GM21390 (cell line): ENCODE results near the gene PLEKHM3.

Source experiments
- ATAC-seq: cut with Tn5 transposase; IDR thresholded peaks from one replicate; pipeline ENCODE4 v1.9.1; 2021; ENCODE audit not compliant: unreplicated experiment

The PLEKHM3 gene

DNA sequence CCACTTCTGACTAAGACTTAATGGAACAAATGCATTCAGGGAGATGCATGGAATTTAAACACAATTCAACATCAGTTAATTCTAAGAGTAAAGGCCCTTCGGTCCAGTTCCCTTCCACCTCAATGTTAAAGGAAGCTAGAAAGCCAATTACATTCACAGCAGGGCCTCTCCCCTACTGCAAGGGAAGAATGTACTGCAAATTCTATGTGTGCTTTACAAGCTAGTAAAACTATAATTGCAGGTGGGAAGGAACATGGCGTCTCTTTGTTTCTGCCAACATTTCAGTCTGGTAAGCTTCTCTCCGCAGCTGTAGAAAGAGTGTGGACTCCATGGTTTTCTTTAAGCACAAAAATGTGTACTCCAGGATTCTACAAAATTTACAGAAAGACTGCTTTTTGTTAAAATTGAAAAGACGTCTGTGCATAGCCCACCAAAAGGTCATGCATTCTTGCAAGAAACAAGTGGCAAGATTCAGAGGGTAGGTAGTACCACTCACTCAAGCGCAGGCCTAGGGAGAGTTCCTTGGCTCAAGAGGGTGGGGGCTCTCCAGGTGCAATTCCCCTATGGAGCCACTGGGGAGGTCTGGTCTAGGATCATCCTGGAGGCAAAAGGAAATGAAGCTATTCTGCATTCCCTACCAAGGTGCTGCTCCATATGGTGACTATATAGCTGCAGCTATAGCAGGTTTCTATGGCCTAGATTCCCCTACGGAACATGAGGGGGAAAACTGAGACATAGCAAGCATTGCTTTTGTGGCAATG lies 128.6 kb downstream of the PLEKHM3 start:
- no peak for ATAC-seq

GRCh38 chr2:207895274-207895860 lies 130.0 kb downstream of the PLEKHM3 start:
- ATAC-seq = no peak

- ATAC-seq = no peak
These were observed 132.5 kb downstream of the PLEKHM3 start for GRCh38 chr2:207892716-207893402.

GRCh38 chr2:207891086-207891844 lies 134.1 kb downstream of the PLEKHM3 start:
- ATAC-seq = no peak

GRCh38 chr2:207887500-207887899 lies 137.8 kb downstream of the PLEKHM3 start:
- no peak for ATAC-seq

DNA sequence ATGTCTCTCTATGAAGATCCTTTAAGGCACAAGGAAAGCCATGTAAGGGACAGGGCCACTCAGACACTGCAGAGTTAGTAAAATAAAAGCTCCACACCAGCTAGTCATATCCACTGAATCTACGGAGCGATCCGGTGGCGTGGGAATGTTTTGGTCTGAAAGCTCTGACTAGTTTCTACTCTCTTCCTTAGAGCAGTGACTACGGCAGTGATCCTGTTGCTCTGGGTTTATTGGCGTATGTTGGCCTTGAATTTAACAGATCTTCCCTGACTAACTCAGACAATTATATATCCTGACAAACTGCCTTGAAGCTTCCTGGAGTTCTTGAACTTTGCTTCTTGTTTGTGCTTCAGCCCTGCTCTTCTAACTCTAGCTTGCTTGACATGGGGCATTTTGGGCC lies 140.3 kb downstream of the PLEKHM3 start:
- ATAC-seq = no peak

DNA sequence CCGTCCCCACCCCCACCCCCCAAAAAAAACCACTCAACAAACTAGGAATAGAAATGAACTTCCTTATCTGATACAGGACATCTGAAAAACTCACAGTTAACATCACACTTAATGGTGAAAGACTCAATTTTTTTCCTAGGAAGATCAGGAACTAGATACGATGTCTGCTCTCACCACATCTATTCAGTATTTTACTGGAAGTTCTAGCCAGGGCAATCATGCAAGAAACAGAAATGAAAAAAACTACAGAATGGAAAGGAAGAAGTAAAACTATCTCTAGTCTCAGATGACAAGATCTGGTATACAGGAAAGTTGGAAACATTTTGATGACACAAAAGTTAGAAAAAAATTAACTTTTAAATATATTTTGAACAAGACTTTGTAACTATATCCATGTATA lies 141.2 kb downstream of the PLEKHM3 start:
- no peak for ATAC-seq

- ATAC-seq = peak; percentile 52
These were observed 142.1 kb downstream of the PLEKHM3 start for GRCh38 chr2:207883002-207883780.

DNA sequence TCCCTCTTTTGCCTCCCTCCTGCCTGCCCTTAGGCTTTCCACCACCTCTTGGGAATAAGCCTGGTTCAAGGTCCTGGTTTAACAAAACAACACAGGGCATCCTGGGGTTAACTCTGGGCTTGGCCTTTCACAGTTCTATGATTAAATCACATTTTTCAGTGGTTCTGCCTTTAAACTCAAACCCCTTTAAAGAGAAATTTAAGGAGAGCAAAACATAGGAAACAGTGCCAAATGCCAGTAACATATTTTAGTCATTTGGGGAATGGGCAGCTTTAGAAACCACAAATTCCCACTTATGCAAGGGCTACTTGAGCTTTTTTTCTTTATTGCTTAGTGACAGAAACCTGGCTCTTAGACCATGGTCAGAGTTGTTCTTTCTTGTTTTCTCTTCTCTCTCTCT lies 143.4 kb downstream of the PLEKHM3 start:
- no peak for ATAC-seq

DNA sequence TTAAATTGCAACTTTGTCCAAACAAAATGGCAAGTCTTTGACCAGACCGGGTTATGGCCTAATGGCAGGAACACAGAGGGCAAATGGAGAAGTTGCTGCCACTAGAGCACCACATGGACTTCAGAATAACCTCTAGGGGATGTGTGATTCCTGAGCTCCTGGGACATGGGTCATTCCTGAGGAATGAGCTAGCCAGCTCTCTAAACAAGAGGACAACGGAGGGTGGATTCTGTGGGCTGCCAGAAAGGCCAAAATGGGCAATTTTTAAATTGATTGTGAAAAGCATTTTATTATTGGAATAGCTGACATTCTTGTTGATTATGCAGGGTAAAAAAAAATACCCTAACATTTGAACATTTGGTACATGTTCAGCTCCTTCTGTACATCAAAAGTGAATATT lies 145.8 kb downstream of the PLEKHM3 start:
- no peak for ATAC-seq

DNA sequence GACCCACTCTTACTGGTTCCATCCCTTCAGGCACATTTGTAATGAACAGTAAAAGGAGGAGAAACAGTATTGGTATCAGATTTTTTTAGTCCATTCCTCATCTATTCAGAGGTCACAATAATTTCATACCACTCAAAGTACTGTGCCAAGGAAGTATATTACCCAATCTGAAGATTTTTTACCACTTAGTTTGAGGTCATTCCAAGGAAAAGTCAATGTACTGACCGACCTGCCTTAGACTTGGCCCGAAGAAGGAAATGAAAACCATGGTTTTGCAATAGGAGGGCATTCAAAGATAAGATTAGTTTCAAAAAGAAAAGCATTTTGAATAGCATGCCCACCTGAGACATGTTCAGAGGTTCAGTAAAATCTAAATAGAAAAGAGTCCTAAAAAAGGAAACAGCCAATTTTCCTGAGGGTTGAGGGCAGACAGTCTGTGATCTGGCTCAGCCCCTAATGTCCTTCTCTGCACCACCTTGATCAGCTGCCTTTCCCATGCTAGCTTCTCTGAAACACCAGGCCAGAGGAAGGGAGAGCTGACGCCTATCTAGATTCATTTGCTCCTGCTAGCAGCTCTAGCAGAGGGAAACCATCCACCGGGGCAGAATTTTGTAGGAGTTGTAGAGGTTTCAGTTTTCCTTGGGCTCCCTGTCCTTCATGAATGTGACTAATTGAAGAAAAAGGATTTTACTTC lies 148.3 kb downstream of the PLEKHM3 start:
- ATAC-seq = no peak

DNA sequence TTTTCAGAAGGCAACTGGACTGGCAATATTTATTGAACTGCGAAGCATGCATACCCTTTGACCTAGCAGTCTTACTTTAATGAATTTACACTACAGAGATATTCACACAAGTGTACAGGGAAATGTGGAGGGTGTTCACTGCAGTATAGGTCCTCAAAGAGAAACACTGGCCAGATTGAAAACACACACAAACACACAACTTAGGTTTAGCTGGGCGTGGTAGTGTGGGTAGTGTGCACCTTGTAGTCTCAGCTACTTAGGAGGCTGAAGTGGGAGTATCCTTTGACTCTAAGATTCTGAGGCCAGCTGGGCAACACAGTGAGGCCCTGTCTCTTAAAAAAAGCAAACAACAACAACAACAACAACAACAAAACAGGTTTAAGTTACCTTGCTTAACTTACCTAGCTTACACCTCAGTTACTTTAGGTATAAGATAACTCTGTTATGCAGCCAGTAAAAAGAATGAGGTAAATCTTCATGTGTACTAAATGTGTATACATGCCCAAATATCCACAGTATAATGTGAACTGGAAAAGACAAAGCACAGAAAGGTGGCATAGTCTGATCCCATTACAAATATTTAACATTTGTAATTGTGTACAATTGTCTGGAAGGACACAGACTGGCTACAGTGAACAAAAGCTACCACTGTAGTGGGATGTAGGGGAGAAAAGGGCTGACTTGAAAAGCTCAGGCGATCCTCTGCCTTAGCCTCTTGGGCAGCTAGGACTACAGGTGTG lies 149.7 kb downstream of the PLEKHM3 start:
- no peak for ATAC-seq

- ATAC-seq = no peak
These were observed 151.5 kb downstream of the PLEKHM3 start for GRCh38 chr2:207873794-207874193.

DNA sequence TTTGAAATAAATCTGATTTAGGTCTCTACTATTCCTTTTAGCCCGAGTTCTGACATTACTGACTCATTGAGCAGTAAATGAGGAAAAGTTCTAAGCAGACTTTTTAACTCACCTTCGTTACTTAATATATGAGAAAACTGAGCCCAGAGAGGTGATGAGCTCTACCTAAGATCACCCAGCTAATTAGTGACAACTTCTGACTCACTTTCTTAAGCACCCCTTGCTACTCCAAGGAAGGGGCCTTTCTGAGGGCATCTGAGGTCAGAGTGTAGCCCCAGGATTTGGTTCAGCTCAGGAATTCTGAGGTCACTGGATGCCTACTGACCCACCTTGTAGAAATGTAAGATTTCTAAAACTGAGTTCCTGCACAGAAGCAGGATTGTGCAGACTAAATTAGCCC lies 153.4 kb downstream of the PLEKHM3 start:
- ATAC-seq = no peak

GRCh38 chr2:207871506-207871905 lies 153.8 kb downstream of the PLEKHM3 start:
- ATAC-seq = no peak

- ATAC-seq = no peak
These were observed 154.5 kb downstream of the PLEKHM3 start for GRCh38 chr2:207870814-207871213.

GRCh38 chr2:207869784-207870778 lies 155.2 kb downstream of the PLEKHM3 start:
- peak; percentile 41 for ATAC-seq
